LHCN-M2 (cell line): Measurements from ENCODE around the gene ZNF892. TPM values are rescaled to one million over a fixed set of nuclear protein-coding genes. Genes with fewer than 3 reads are reported as not detected.
"Not testable (repeated sequence)": the region's sequence is repeated elsewhere in the genome, so short reads cannot be mapped to it uniquely, and the experiment has no call there.

Experiments used
- DNase-seq: peaks from one replicate; pipeline ENCODE4 v3.0.0-alpha.2; 2012; ENCODE audit warnings: low read depth
- total RNA-seq: library from RNA; depleted of rRNA; stranded (reverse); fragments of >200 nt; gene quantifications from 2 replicates; pipeline ENCODE4 v1.2.3, GENCODE V29; 2014; rRNA removed

ZNF892 gene
- total RNA-seq, 1 experiment from 2014 or later: 4.6 TPM

DNA sequence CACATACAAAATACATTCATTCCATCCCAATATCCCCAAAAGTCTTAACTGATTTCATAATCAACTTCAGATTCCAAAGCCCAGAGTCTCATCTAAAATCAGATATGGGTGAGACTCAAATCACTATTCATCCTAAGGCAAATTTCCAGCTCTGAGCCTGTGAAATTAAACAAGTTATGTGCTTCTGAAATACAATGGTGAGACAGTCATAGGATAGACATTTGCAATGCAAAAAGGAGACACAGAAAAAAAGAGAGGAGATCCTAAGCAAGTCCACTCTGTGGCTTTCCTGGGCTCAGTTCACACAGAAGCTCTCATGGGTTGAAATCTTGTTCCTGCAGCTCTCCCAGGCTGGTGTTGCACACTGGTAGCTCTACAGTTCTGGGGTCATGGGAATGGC, 18.3 kb downstream of the ZNF892 start:
- no peak for DNase-seq

GRCh38 chr2:95231723-95232122, 24.4 kb downstream of the ZNF892 start:
- DNase-seq: peak; percentile 92

GRCh38 chr2:95232232-95232631, 24.9 kb downstream of the ZNF892 start:
- no peak for DNase-seq

- no peak for DNase-seq
These were observed 27.0 kb downstream of the ZNF892 start for GRCh38 chr2:95234286-95234785.

DNA sequence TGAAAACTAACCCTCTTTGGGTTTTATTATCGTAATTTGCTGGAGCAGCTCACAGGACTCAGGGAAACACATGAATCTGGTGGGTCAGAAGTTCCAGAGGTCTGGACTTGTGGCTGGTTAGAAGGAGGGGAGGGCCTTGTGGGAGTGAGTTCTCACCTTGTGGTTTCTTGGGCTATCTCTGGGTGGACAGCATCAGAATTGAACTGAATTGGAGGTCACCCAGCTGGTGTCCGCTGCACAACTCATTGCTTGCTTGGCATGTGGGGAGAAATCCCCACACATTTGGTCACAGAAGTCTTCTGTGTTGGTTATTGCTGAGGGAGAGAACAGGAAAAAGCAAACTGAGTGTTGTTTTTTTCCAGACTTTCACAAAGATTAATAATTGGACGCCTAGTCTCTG, 27.5 kb downstream of the ZNF892 start:
- DNase-seq: no peak

- DNase-seq: no peak
These were observed 30.8 kb downstream of the ZNF892 start for GRCh38 chr2:95238131-95238530.

GRCh38 chr2:95240091-95240490, 32.8 kb downstream of the ZNF892 start:
- no peak for DNase-seq

- DNase-seq: no peak
These were observed 33.2 kb downstream of the ZNF892 start for GRCh38 chr2:95240556-95240955.

DNA sequence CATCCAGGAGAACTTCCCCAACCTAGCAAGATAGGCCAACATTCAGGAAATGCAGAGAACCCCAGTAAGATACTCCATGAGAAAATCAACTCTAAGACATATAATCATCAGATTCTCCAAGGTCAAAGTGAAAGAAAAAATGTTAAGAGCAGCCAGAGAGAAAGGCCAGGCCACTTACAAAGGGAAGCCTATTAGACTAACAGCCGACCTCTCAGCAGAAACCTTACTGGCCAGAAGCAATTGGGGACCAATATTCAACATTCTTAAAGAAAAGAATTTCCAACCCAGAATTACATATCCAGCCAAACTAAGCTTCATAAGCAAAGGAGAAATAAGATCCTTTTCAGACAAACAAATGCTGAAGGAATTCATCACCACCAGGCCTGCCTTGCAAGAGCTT, 34.8 kb downstream of the ZNF892 start:
- not testable (repeated sequence) for DNase-seq

Other genes starting within 250 kb of the ZNF892 start
- not detected in 2 replicates for gene MAL, start 181.8 kb upstream of the ZNF892 start, total RNA-seq
- 40.5 and 44.8 TPM in 2 replicates for gene MRPS5, start 85.7 kb upstream of the ZNF892 start, total RNA-seq
- 7.5 and 8.1 TPM in 2 replicates for gene ZNF514, start 47.7 kb upstream of the ZNF892 start, total RNA-seq
- 5.5 and 6.5 TPM in 2 replicates for gene ZNF2, start 41.7 kb upstream of the ZNF892 start, total RNA-seq
- gene PROM2, start 66.9 kb downstream of the ZNF892 start, total RNA-seq: 0.06 TPM in 2 replicates
- gene KCNIP3, start 89.8 kb downstream of the ZNF892 start, total RNA-seq: 0.19 and 0.29 TPM in 2 replicates
- gene FAHD2A, start 195.2 kb downstream of the ZNF892 start, total RNA-seq: 27.1 and 29.8 TPM in 2 replicates